GM19397 (cell line): ENCODE measurements around the gene GPC5.
"Not testable (repeated sequence)": the region's sequence is repeated elsewhere in the genome, so short reads cannot be mapped to it uniquely, and the experiment has no call there.

Experiments used
- ATAC-seq: cut with Tn5 transposase; IDR thresholded peaks from one replicate; pipeline ENCODE4 v1.9.1; 2021; ENCODE audit warnings: mild to moderate bottlenecking, moderate library complexity; ENCODE audit not compliant: unreplicated experiment

The GPC5 gene

DNA sequence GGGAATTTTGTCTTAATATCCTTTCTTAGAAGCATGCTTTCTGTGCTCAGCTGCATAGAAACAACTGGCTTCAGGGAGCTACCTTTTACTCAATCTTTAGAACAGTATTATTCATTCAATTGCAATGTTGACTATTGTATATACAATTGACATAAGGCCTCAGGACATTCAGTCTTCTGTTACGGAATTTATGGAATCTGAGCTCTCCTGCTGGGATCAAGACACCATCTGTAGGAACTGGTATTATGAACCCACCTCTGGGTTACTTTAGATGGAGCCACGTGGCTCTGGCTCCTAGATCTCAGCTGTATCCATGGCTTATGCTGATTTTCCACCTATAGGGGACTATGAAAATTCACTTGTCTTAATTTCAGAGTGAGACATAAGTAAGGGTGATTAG, 1112.0 kb downstream of the GPC5 start:
- no peak for ATAC-seq

DNA sequence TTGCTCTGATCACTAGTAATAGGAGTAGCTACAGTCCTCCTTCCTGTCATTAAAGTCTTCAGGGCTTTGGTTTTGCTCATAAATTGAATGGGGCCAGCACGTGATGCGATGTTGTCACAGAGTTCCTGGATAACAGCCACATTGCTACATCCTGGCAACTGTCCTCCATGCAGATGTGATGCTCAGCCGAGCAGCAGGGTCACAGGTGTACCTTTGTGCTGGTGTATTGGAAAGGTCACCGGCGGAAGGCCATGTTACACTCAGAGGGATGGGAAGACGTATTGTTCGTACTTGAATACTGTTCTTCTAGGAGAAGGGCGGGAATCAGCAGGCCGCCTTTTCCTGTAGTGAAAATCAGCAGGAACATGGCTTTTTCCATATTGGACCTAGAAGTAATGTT, 1114.4 kb downstream of the GPC5 start:
- no peak for ATAC-seq

DNA sequence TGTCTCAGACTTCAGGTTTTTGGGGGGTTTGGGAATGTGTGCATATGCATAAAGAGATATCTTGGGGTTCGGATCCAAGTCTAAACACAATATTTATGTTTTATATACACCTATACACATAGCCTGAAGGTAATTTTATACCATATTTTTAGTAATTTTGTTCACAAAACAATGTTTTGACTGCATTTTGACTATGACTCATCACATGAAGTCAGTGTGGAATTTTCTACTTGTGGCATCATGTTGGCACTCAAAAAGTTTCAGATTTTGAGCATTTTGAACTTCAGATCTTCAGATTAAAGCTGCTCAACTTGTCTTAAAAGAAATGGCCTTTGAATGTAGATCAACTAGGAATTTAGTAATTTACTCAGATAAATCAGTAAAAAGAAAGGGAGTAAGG, 1115.3 kb downstream of the GPC5 start:
- no peak for ATAC-seq

DNA sequence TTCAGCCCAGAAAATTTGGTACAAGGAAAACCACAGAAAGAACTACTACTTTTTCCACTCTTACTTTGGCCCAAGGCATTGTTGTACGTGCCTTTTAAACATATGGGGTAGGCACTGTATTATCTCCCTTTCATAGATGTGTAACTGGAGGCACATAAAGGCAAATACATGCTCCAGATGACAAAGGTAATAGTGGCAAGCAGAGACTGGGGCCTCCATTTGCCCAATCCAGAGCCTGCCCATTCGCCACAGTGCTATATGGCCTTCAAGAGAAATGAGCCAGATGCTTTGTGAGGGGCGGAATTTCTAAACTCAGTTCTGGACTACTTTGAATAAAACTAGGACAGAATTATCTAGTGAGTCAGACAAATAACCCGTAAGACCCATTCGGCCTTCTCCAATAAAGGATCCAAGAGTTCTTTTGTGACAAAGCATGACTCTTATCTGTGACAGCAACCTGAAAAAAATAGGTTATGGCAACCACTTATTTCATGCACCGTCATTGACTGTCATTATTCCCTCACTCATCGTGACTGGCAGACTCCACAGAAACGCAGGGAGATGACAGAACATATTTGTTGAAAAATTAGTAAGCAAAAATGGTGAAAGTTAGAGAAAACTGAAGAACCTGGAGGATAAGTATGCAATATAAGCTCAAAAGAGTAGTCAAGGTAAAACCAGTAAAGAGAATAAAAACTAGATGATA, 1116.2 kb downstream of the GPC5 start:
- ATAC-seq: no peak

DNA sequence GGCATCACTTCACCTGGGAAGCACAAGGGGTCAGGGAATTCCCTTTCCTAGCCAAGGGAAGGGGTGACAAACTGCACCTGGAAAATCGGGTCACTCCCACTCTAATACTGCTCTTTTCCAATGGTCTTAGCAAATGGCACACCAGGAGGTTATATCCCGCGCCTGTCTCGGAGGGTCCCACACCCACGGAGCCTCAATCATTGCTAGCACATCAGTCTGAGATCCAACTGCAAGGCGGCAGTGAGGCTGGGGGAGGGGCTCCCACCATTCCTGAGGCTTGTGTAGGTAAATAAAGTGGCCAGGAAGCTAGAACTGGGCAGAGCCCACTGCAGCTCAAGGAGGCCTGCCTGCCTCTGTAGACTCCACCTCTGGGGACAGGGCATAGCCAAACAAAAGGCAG, 1118.5 kb downstream of the GPC5 start:
- ATAC-seq: not testable (repeated sequence)

DNA sequence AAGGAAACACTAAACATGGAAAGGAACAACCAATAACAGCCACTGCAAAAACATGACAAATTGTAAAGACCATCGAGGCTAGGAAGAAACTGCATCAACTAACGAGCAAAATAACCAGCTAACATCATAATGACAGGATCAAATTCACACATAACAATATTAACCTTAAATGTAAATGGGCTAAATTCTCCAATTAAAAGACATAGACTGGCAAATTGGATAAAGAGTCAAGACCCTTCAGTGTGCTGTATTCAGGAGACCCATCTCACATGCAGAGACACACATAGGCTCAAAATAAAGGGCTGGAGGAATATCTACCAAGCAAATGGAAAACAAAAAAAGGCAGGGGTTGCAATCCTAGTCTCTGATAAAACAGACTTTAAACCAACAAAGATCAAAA, 1120.2 kb downstream of the GPC5 start:
- ATAC-seq: not testable (repeated sequence)

DNA sequence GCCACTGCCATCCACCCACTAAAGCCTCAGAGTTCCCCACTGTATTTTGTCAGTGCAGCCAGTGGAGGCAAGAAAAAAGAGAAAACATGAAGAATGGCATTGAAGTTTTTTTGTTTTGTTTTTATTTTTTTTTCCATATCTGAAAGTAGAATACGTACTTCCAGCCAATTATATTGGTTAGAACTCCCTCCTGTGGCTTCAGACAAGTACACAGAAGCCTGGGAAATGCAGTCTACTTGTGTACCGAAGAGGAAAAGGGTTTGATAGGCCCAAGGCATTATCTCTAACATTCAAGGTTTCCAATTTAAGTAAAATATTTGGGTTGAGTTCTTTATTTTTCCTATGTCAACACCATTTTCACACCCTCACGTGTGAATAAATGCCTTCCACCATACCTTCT, 1131.9 kb downstream of the GPC5 start:
- ATAC-seq: no peak

DNA sequence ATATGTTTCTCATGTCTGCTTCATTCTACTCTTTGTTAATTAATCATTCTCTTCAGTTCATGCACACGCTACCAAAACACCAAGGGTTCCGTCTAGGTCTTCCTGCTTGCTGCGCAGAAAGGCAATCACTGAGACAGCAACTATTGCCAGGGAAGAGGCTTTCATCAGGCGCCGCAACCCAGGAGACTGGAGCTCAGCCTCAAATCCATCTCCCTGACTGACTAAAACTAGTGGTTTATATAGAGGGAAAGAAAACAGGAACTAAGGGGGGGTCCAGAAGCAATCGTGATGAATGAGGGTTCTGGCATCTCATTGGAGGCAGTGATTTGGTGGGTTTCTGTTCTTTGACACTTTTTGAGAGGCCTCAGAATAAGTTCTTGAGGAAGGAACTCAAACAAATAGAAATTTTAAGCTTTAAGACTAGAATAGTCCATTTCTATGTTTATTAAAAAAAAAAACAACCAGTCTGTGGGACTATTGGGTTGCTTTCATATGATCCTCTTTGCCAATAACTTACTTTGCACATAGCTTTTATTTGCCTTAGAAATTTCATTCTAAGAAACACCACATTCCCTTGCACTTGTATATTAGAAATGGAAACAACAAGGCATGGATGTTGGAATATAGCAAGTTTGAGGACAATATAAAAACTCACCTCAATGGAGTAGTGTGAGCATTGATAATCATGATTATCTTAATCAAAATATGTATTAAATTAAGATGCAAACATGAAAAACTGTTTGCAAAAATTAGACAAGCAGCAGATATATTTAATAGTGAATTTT, 1137.0 kb downstream of the GPC5 start:
- no peak for ATAC-seq

DNA sequence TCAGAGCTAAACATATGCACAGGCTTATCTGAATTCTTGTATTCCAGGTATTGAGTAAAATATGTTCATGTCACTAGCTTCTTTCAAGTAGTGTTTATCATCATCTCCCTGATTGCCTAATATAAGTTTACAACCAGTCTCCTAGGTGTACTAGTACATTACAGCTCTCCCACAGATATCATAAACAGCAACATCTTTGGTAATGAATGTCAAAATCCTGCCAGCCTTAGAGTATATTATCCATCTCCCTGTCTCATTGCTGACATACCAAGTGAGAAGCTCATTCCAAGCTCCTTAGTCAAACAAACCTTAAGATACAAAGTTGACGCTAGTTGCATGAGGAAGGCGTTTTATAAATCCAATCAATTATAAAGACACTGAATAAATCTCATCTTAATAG, 1139.0 kb downstream of the GPC5 start:
- no peak for ATAC-seq

DNA sequence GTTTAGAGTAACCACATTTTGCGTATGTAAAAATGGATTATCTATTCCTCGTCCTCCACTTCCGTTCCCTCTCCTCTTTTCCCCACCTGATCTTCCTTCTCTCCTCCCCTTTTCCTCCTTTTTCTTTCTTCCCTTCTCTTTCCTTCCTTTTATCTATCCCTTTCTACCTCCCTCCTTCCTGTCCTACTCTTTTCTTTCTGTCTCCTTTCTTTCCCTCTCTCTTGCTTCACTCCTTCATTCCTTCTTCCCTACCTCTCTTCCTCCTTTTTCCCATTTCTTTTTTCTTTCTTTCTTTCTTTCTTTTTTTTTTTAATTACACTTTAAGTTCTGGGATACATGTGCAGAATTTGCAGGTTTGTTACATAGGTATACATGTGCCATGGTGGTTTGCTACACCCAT, 1139.7 kb downstream of the GPC5 start:
- ATAC-seq: no peak

DNA sequence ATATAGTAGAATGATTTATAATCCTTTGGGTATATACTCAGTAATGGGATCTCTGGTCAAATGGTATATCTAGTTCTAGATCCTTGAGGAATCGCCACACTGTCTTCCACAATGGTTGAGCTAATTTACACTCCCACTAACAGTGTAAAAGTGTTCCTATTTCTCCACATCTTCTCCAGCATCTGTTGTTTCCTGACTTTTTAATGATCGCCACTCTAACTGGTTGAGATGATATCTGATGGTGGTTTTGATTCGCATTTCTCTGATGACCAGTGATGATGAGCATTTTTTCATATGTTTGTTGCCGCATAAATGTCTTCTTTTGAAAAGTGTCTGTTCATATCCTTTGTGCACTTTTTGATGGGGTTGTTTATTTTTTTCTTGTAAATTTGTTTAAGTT, 1140.7 kb downstream of the GPC5 start:
- ATAC-seq: not testable (repeated sequence)

DNA sequence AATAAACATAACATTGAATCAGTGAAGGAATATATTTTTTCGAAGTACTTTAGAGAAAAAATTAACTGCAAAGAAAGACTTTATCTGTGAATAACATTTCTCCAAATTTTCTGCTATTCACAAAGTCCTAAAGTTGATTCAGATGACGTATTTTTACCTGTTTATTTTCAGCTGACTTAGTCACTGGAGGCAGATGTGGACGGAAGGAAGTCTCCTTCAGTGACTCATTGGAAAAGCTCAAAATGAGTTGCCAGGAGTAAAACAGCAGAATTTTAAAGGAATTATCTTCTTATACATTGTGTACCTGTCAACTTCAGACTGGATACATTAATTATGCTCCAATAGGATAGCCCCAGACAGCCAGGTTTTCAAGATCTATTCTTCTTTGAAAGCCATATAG, 1148.8 kb downstream of the GPC5 start:
- no peak for ATAC-seq

DNA sequence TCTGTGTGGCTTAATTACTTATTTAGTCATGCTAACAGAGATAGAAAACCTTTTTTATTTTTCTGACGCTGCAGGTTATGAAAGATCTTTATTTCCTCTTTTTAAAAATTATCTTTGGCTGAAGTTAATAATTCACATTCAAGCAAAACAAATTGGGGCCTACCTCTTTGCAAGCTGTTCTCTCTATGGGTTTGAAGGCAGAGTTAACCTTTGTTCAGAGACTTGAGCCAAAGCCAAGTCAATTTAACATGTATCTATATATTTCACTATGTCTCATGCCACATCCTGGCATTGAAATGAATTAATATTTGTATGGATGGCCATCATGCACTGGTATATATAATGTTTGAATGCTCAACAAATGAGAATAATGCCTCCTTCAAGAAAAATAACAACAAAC, 1150.9 kb downstream of the GPC5 start:
- ATAC-seq: no peak

DNA sequence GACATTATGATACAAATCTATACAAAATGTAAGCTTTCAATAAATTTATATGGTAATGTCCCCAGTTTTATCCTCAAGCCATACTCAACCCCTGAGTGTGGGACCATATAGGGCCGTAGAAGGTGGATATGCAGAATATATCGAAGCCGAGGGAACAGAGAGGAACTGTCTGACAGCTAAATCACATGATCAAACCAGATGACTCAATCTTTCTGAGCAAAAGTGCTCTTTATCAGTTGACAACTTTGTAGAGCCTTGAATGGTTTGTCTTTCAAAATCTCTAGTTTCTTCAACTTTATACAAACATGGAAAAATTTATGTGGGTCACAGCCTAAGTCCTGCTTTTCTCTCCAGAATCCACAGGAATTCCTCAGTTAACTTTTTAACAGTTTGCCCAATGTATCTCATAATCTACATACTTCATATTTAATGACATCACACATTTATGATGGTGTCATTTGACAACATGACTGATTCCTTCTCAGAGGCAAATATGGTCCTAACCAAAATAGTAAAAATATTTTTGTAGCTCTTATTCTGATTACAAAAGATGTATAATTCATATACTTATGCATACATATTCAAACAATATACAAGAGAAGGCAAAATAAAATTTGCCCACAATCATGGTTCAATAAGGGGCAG, 1155.2 kb downstream of the GPC5 start:
- no peak for ATAC-seq

DNA sequence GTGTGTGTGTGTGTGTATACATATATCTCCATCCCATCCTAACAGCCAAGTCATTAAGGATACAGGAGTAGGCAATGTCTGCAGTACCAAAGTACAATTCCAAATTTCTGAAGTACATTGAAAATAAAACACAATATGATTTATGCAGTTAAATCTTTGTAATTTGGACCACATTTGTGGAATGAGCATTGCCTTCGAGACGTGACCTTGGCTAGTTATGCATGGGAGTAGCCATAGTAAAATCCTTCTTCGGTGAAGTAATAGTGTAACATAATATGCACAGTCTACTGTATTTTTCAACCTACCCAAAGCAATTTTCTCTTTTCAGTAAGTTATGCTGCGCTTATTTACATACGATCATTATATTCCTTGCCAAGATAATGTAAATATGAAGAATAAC, 1162.5 kb downstream of the GPC5 start:
- no peak for ATAC-seq

DNA sequence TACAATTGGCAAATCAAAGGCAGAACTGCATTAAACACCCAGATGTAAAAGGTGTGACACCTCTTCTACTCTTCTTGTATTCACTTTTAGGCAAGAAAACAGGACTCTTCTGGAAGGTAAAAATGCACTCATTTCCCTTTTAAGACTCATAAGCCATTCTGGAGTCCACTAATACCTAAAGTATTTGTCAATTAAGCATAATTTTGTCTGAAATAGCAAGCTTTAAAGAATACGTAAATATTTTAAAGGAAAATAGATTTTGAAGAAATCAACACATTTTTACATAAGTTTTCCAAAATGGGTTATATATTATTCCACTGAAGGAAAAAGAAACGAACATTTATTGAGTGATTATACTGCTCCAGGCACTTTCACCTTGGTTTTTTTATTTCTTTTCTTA, 1166.5 kb downstream of the GPC5 start:
- no peak for ATAC-seq

DNA sequence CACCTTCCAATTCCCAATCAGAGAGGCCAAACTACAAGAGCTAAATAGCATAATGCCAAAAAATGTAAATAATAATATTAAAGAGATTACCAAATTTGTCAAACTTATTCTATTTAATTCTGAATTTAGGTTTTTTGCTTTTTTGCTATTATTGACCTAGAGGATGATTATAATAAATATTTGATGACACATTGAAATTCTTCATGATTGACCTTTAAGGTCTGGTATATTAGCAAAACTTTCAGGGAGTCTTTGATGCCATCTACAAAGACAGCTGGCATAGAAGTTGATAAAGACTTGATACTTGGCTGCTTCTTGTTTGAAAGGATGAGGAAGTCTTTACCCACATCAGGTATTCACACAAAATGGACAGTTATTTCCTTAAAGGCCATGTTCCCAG, 1168.3 kb downstream of the GPC5 start:
- ATAC-seq: no peak

DNA sequence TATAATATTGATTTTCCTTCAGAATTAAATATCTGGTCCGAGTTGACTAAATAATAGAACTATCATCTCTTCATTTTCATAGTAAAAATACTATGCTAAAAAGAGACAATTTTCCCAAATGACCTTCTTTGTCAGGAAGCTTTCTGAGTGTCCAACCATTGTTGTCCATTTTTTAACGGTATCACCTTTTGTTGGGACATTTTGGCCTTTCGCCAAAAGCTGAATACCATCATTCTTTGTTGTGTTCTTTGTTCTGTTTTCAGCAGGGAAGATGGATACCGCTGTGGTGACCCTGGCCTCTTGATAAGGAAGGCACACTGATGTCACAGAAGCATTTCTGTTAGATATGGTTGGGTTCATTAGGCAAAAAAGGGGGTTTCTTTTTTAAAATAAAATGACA, 1173.8 kb downstream of the GPC5 start:
- ATAC-seq: no peak

DNA sequence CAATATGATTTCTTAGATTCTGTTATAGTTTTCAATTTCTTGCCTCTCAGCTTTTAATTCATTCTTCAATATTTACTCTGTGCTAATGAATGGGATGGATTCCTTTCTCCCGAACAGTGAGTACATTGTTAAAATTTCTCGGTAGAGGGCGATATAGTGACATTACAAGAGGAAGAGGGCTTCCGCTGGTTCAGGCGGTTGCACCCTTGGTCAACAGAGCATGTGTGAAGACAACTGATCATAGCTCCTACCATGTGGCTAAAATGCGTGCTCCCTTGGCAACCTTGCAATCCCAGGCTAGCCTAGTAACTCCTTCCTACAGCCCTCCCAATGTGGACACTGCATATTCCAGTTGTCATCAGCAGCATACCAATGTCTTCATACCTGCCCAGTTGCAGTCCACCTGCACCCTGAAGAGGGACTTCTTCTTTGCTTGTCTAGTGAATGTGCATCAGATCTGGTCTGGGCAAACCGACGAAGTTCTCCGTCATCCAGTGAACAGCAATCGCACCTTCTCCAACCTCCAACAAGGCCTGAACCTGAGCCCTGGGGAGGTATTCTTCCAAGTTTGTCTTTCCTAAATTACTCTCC, 1175.1 kb downstream of the GPC5 start:
- peak; percentile 81 for ATAC-seq

DNA sequence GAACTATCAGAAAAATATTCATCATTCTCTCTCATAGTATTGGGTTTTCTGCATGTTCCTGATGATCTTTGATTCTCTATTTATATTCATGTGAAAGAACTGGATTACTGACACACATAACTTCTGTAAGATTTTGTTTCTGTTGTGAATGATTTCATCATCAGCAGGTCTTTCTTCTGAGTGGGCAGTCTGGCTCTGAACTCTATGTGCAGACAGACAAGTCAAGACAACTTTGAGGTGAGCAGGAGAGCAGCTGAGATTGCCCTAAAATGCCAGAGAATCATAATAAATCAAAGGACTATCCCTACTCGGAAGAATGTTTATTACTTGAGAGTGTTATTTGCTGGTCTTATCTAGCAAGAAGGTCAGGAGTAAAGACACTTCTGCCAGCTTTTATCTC, 1176.1 kb downstream of the GPC5 start:
- ATAC-seq: no peak

DNA sequence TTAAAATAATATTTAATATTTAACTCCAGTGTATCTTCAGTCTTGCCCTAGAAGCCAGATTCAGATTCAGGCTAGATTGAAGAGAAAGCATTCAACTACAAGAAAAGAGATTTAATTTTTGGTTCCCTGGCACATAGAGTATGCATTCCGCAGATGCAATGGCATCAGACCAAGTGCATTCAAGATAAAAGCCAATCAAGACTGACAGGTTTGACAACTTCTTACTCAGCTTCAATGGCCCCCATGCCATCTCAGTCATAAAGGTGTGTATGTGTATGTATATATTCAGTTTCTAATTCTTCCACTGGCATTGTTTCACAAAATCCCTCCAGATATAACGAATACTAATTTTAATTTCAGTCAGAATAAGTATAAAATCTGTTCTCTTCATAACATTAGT, 1177.4 kb downstream of the GPC5 start:
- no peak for ATAC-seq

DNA sequence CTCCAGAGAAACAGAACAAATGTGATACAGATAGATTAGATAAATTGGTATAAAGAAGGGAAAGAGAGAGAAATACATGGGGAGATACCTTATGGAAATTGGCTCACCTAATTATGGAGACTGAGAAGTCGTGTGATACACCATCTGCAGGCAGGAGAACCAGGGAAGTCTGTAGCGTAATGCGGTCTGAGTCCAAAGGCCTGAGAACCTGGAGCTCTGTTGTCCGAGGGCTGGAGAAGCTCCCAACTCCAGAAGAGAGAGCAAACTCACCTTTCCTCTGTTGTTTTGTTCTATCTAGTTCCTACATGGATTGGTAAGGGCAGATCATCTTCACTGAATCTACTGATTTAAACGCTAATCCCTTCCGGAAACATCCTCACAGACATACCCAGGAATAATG, 1179.9 kb downstream of the GPC5 start:
- no peak for ATAC-seq
